ENCODE measurements around the gene NLGN1.

NLGN1 gene

GRCh38 chr3:173770011-173770410 lies 372.5 kb downstream of the NLGN1 start:
- no peak for DNase-seq (ENCODE audit: low read depth)

- no peak for DNase-seq (ENCODE audit: low read depth)
These were observed 373.4 kb downstream of the NLGN1 start for GRCh38 chr3:173770796-173771573.

GRCh38 chr3:173773800-173774199 lies 376.3 kb downstream of the NLGN1 start:
- no peak for DNase-seq (ENCODE audit: low read depth)

- DNase-seq (ENCODE audit: low read depth), result no peak
These were observed 376.8 kb downstream of the NLGN1 start for GRCh38 chr3:173774294-173774693.

GRCh38 chr3:173778251-173778650 lies 380.7 kb downstream of the NLGN1 start:
- no peak for DNase-seq (ENCODE audit: low read depth)

- no peak for DNase-seq (ENCODE audit: low read depth)
These were observed 382.5 kb downstream of the NLGN1 start for GRCh38 chr3:173780067-173780466.

- no peak for DNase-seq (ENCODE audit: low read depth)
These were observed 387.5 kb downstream of the NLGN1 start for GRCh38 chr3:173785004-173785403.

- DNase-seq (ENCODE audit: low read depth), result no peak
These were observed 392.1 kb downstream of the NLGN1 start for GRCh38 chr3:173789530-173790162.

- DNase-seq (ENCODE audit: low read depth), result no peak
These were observed 396.4 kb downstream of the NLGN1 start for GRCh38 chr3:173793963-173794362.

- no peak for DNase-seq (ENCODE audit: low read depth)
These were observed 398.9 kb downstream of the NLGN1 start for GRCh38 chr3:173796405-173796804.

GRCh38 chr3:173796890-173797289 lies 399.3 kb downstream of the NLGN1 start:
- DNase-seq (ENCODE audit: low read depth), result no peak

- DNase-seq (ENCODE audit: low read depth), result no peak
These were observed 401.7 kb downstream of the NLGN1 start for GRCh38 chr3:173799060-173799816.

GRCh38 chr3:173800154-173800553 lies 402.6 kb downstream of the NLGN1 start:
- DNase-seq (ENCODE audit: low read depth), result no peak

- no peak for DNase-seq (ENCODE audit: low read depth)
These were observed 417.3 kb downstream of the NLGN1 start for GRCh38 chr3:173814809-173815208.

- no peak for DNase-seq (ENCODE audit: low read depth)
These were observed 421.8 kb downstream of the NLGN1 start for GRCh38 chr3:173819368-173819767.

- DNase-seq (ENCODE audit: low read depth), result no peak
These were observed 426.4 kb downstream of the NLGN1 start for GRCh38 chr3:173823911-173824460.

- no peak for DNase-seq (ENCODE audit: low read depth)
These were observed 428.2 kb downstream of the NLGN1 start for GRCh38 chr3:173825730-173826129.

- no peak for DNase-seq (ENCODE audit: low read depth)
These were observed 428.9 kb downstream of the NLGN1 start for GRCh38 chr3:173826416-173826815.

- no peak for DNase-seq (ENCODE audit: low read depth)
These were observed 429.5 kb downstream of the NLGN1 start for GRCh38 chr3:173826901-173827609.

GRCh38 chr3:173838644-173839043 lies 441.1 kb downstream of the NLGN1 start:
- DNase-seq (ENCODE audit: low read depth), result no peak

- DNase-seq (ENCODE audit: low read depth), result no peak
These were observed 442.3 kb downstream of the NLGN1 start for GRCh38 chr3:173839859-173840258.

GRCh38 chr3:173841334-173841733 lies 443.8 kb downstream of the NLGN1 start:
- no peak for DNase-seq (ENCODE audit: low read depth)
